ENCODE measurements around the gene PDXK. TPM values are rescaled to one million over a fixed set of nuclear protein-coding genes. Genes with fewer than 3 reads are reported as not detected.

PDXK gene
- total and polyA plus RNA-seq, 2 donors (not counting 3 experiments of a cell fraction or from before 2014, with no cell fraction given), result 44.2 to 59.1 TPM

DNA sequence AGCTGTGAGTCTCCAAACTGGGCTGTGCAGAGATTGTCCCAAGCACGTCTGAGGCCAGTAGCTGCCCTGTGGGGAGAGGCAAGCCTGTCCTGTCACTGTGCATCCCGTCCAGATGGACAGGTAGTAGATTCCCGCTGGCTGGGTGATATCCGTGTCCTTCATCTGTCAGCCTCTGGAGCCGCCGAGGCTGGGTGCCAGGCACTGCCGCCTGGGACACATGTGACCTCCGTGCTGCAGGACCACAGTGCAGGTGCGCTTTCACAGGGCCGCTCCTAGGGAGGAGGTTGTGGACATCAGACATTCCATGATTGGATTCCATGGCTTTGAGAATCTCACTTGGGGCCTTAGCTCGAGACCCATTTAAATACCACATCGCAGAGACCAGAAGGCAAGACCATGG is 4.7 kb downstream of the PDXK start:
- Histone ChIP-seq H3K9ac (replicated peaks; ENCODE audit: extremely low read depth, insufficient read depth, low read length) (no peak overlapping the region), H2AFZ (ENCODE audit: low read depth, low read length) (no peak overlapping the region), H3K27ac (ENCODE audit: insufficient read depth, low read depth, low read length) (no peak overlapping the region), H3K36me3 (ENCODE audit: control insufficient read depth in 2 of 2, extremely low read depth in 1 of 2, insufficient read depth in 2 of 2, low read length in 2 of 2) (no peaks in the 10 kb centered on the region), H4K20me1 (replicated peaks; ENCODE audit: control insufficient read depth, extremely low read depth, insufficient read depth, low read length) (no peaks in the 10 kb centered on the region), H3K4me1 (ENCODE audit: control insufficient read depth, extremely low read depth, insufficient read depth, low read length) (peaks cover 41% of the 10 kb centered on the region), H3K9me3 (replicated peaks; ENCODE audit: control insufficient read depth, insufficient read depth, low read length) (no peaks in the 10 kb centered on the region), H3K79me2 (ENCODE audit: control insufficient read depth, insufficient read depth, low read length) (peaks cover 37% of the 10 kb centered on the region), H3K27me3 (ENCODE audit: control insufficient read depth in 2 of 2, insufficient read depth in 2 of 2, low read length in 2 of 2) (no peaks in the 10 kb centered on the region), H3K4me3 (replicated peaks in 1 of 3; ENCODE audit: insufficient read depth in 1 of 3, low read depth in 1 of 3, low read length in 3 of 3) (no peak overlapping the region), H3K4me2 (ENCODE audit: insufficient read depth, low read length) (no peak overlapping the region), H3K9me1 (replicated peaks; ENCODE audit: control insufficient read depth, extremely low read depth, insufficient read depth, low read length) (no peaks in the 10 kb centered on the region)
- intact Hi-C loops (cut with micrococcal nuclease), result no loop called here
- TF ChIP-seq GATA2 (IDR thresholded peaks at IDR 0.05; ENCODE audit: insufficient read depth, insufficient read length, low read depth, low read length) (no peak), FOS (IDR thresholded peaks at IDR 0.05; ENCODE audit: borderline replicate concordance, insufficient read depth, low read length) (no peak), JUN (IDR thresholded peaks at IDR 0.05; ENCODE audit: borderline replicate concordance, insufficient read depth, insufficient read length, low read depth) (no peak), POLR2AphosphoS5 (IDR thresholded peaks at IDR 0.05; ENCODE audit: insufficient read depth, low read depth, low read length) (no peak), EZH2 (IDR thresholded peaks at IDR 0.05; ENCODE audit: borderline replicate concordance, low read depth, low read length, severe bottlenecking) (no peak), MYC (IDR thresholded peaks at IDR 0.05; ENCODE audit: low read depth, low read length) (no peak)
- TF ChIP-seq, protein P1, sequence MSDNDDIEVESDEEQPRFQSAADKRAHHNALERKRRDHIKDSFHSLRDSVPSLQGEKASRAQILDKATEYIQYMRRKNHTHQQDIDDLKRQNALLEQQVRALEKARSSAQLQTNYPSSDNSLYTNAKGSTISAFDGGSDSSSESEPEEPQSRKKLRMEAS (IDR thresholded peaks at IDR 0.05; ENCODE audit: insufficient read depth, insufficient read length), result no peak
- POLR2A ChIA-PET, result no interaction called here
- FAIRE-seq (no peak), DNase-seq (ENCODE audit: low read depth, low spot score) (no peak)
- dilution Hi-C loops (cut with MboI; ENCODE audit: extremely low pct_ligation_motif_present, low sequenced_read_pairs), result no loop called here
- no TSS peak for BruUV-seq (replicated peaks)
- CTCF ChIA-PET, result no interaction called here

Measured in endothelial cell of umbilical vein (primary cell).